HG02798 (cell line): ENCODE measurements around the gene ARHGEF10L.

ENCODE experiments used
- ATAC-seq: cut with Tn5 transposase; IDR thresholded peaks from one replicate; pipeline ENCODE4 v1.9.1; 2021; ENCODE audit warnings: mild to moderate bottlenecking; ENCODE audit not compliant: unreplicated experiment, poor library complexity

Gene ARHGEF10L

GRCh38 chr1:17521946-17522612 is 17.4 kb upstream of the ARHGEF10L start:
- no peak for ATAC-seq

- no peak for ATAC-seq
Observed at GRCh38 chr1:17523321-17524041, 16.0 kb upstream of the ARHGEF10L start.

- ATAC-seq: no peak
Observed at GRCh38 chr1:17524645-17525044, 14.9 kb upstream of the ARHGEF10L start.

GRCh38 chr1:17525996-17526686 is 13.4 kb upstream of the ARHGEF10L start:
- no peak for ATAC-seq

- no peak for ATAC-seq
Observed at GRCh38 chr1:17527036-17527914, 12.2 kb upstream of the ARHGEF10L start.

GRCh38 chr1:17529381-17529780 is 10.1 kb upstream of the ARHGEF10L start:
- no peak for ATAC-seq

- no peak for ATAC-seq
Observed at GRCh38 chr1:17531343-17531681, 8.2 kb upstream of the ARHGEF10L start.

GRCh38 chr1:17531682-17532487 is 7.6 kb upstream of the ARHGEF10L start:
- ATAC-seq: no peak

GRCh38 chr1:17533201-17533600 is 6.3 kb upstream of the ARHGEF10L start:
- ATAC-seq: no peak

GRCh38 chr1:17535300-17535936 is 4.1 kb upstream of the ARHGEF10L start:
- no peak for ATAC-seq

- no peak for ATAC-seq
Observed at GRCh38 chr1:17538010-17538409, 1.5 kb upstream of the ARHGEF10L start.

- ATAC-seq: no peak
Observed at GRCh38 chr1:17538428-17539117, 925 bp upstream of the ARHGEF10L start.

GRCh38 chr1:17539118-17539476 is 401 bp upstream of the ARHGEF10L start:
- no peak for ATAC-seq

GRCh38 chr1:17540255-17541001 is 930 bp downstream of the ARHGEF10L start:
- ATAC-seq: no peak

- ATAC-seq: no peak
Observed at GRCh38 chr1:17542645-17543044, 3.1 kb downstream of the ARHGEF10L start.

GRCh38 chr1:17544776-17545350 is 5.4 kb downstream of the ARHGEF10L start:
- ATAC-seq: no peak

GRCh38 chr1:17545356-17545755 is 5.9 kb downstream of the ARHGEF10L start:
- ATAC-seq: no peak
